Neural crest cell (in vitro differentiated cells): ENCODE measurements around the gene ZNF608. TPM values are rescaled to one million over a fixed set of nuclear protein-coding genes. Genes with fewer than 3 reads are reported as not detected.

Experiments
- DNase-seq: peaks from one replicate; pipeline ENCODE4 v3.0.0; 2021; ENCODE audit warnings: low read depth, mixed read lengths, low spot score
- H3K27ac Mint-ChIP-seq: one replicate; pipeline ENCODE4 v1.8.0; 2021; ENCODE audit warnings: mild to moderate bottlenecking, mixed read lengths; ENCODE audit not compliant: unreplicated experiment
- H3K27me3 Mint-ChIP-seq: 2 replicates; pipeline ENCODE4 v1.8.0; 2021; ENCODE audit warnings: low read depth, mild to moderate bottlenecking, mixed read lengths
- H3K36me3 Mint-ChIP-seq: 2 replicates; pipeline ENCODE4 v1.8.0; 2021; ENCODE audit warnings: low read depth, mild to moderate bottlenecking, mixed read lengths
- H3K4me1 Mint-ChIP-seq: 2 replicates; pipeline ENCODE4 v1.8.0; 2021; ENCODE audit warnings: mixed read lengths
- H3K4me3 Mint-ChIP-seq: one replicate; pipeline ENCODE4 v1.8.0; 2021; ENCODE audit warnings: mild to moderate bottlenecking, mixed read lengths
- H3K9me3 Mint-ChIP-seq: 2 replicates; pipeline ENCODE4 v1.8.0; 2021; ENCODE audit warnings: mixed read lengths
- total RNA-seq: library from RNA; stranded (reverse); gene quantifications from 2 replicates; pipeline ENCODE4 v1.2.1, GENCODE V29; 2021
- TF ChIP-seq, protein P1 (sequence below): fragments of 200-600 bp; sonication (generic); conservative IDR thresholded peaks from 2 replicates; pipeline ENCODE4 v1.5.0; 2021; ENCODE audit warnings: antibody characterized with exemption, mild to moderate bottlenecking

Gene ZNF608
- total RNA-seq, 1 donor from 2014 or later: 106 TPM

DNA sequence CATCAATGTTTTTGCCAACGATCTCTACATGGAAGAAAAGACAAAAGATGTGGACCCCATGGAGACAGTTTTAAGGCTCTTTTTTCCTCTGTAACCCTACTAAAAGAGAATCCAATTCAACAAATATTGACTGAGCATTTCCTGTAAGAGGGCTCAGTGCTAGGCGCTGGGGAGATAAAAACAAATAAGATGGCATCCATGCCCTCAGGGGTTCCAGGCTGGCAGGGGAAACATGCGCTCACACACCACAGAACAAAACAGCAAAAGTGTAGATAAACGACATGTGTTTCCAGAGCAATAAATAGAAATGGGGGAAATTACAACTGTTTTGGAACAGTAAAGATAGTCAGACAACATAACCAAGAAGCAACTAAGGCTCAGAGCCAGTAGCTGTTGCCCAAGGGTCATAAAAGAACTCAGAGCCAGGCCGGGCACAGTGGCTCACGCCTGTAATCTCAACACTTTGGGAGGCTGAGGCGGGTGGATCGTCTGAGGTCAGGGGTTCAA, 25.2 kb downstream of the ZNF608 start:
- Mint-ChIP-seq H3K27me3 (no peaks in the 10 kb centered on the region), H3K4me1 (peaks cover 65% of the 10 kb centered on the region), H3K36me3 (peaks cover 3% of the 10 kb centered on the region), H3K9me3 (no peaks in the 10 kb centered on the region), H3K27ac (no peak overlapping the region), H3K4me3 (no peak overlapping the region)
- TF ChIP-seq, protein P1, sequence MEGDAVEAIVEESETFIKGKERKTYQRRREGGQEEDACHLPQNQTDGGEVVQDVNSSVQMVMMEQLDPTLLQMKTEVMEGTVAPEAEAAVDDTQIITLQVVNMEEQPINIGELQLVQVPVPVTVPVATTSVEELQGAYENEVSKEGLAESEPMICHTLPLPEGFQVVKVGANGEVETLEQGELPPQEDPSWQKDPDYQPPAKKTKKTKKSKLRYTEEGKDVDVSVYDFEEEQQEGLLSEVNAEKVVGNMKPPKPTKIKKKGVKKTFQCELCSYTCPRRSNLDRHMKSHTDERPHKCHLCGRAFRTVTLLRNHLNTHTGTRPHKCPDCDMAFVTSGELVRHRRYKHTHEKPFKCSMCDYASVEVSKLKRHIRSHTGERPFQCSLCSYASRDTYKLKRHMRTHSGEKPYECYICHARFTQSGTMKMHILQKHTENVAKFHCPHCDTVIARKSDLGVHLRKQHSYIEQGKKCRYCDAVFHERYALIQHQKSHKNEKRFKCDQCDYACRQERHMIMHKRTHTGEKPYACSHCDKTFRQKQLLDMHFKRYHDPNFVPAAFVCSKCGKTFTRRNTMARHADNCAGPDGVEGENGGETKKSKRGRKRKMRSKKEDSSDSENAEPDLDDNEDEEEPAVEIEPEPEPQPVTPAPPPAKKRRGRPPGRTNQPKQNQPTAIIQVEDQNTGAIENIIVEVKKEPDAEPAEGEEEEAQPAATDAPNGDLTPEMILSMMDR: no peak
- no peak for DNase-seq

DNA sequence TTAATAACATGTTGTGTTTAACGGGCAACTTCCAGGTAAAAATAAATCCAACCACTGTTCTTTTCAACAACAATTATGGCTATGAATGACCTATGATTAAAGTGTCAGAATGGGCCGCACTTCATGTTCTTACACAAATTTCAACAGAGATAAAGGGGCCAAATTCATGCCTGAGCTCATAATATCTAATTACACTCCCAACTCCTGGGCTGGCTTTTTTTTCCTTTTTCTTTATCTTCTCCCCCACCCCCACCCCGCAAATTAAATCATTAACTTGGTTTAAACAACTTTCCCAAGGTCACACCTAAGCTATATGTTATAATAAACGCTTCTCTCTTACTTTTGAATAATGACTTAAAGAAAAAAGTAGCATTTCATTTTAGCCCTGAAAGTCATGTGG, 25.8 kb downstream of the ZNF608 start:
- no peak for DNase-seq
- Mint-ChIP-seq H3K9me3 (no peaks in the 10 kb centered on the region), H3K4me1 (peaks cover 58% of the 10 kb centered on the region), H3K27me3 (no peaks in the 10 kb centered on the region), H3K4me3 (no peak overlapping the region), H3K27ac (no peak overlapping the region), H3K36me3 (peaks cover under 1% of the 10 kb centered on the region)
- TF ChIP-seq, protein P1: no peak

DNA sequence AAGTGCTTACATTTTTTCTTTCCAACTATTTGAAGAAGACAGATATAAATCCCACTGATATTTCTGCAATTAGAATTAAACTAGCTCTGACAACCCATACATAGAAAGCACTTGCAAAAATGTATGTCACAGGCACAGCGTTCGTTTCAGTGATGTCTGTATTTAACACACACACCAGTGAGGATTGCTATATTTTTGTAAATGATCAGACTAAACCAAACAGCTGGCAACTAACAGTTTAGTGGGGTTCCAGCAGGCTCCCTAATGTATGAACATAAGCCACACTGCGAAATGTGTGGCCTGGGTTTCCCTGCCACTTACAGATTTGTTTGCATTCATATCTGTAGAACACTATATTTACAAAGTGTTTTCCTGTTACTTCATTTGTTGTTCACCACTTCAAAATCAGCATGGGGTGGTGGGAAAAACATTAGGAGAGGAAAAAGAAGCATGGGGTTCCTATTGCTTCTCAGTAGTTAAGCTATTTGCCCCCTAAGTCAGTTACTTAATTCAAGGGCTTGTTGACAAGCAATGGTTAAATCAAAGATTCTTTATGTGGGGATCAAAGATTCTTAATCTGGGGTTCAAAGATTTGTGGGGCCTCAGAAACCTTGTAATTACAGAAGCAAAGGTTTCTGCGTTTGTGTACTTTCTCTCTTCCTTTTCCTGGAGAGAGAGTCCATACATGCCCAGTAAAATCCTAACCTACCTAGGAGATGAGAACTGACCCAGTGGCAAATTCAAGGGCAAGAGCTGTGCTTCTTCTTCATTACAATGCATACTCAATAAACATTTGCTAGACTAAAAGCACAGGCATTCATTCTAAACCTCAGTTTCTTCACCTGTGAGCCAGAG, 27.1 kb downstream of the ZNF608 start:
- Mint-ChIP-seq H3K27ac (no peak overlapping the region), H3K9me3 (no peaks in the 10 kb centered on the region), H3K4me1 (peaks cover 52% of the 10 kb centered on the region), H3K36me3 (no peaks in the 10 kb centered on the region), H3K27me3 (no peaks in the 10 kb centered on the region), H3K4me3 (no peak overlapping the region)
- no peak for DNase-seq
- TF ChIP-seq, protein P1: no peak

DNA sequence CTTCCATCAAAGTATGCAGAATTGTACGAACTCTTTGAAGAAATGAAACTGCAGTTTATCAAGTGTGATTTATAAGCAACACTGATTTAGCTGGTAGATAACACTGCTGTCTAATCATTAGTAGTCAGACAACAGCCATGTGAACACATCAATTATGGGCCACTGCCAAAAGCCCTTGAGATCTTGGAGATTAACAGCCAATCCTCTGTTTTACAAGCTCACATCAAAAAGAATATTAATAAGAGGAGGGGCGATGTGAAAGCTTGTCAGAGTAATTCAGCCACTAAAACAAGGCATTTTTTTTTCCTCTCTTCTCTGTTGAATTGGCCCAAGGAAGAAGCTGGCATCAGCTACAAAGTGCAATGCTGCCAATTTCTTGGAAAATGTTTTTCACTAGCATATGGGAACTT, 28.1 kb downstream of the ZNF608 start:
- Mint-ChIP-seq H3K27me3 (no peaks in the 10 kb centered on the region), H3K4me3 (no peak overlapping the region), H3K36me3 (no peaks in the 10 kb centered on the region), H3K9me3 (peaks cover 2% of the 10 kb centered on the region), H3K4me1 (peaks cover 59% of the 10 kb centered on the region), H3K27ac (no peak overlapping the region)
- TF ChIP-seq, protein P1: no peak
- DNase-seq: no peak

DNA sequence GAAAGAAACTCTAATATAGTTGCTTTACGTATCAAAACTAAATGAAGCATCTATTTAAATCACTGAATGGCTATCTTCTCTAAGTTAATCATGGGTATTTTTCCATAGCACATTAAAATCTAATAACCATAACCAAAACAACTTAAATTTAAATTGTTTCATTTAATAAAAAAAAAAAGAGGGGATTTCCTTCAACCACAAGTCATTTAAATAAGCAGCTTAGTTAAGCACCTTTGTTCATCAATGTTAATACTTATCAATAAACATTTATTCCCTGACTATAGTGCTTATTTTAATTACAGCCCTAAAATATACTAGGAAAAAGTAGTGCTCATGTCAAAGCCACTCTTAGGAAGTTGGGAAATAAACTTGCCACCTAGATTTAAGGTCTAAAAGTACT, 30.3 kb downstream of the ZNF608 start:
- no peak for DNase-seq
- Mint-ChIP-seq H3K4me3 (no peak overlapping the region), H3K9me3 (peaks cover 8% of the 10 kb centered on the region), H3K27me3 (no peaks in the 10 kb centered on the region), H3K36me3 (peaks cover 10% of the 10 kb centered on the region), H3K4me1 (peaks cover 69% of the 10 kb centered on the region), H3K27ac (no peak overlapping the region)
- TF ChIP-seq, protein P1: no peak
